GM10847 (cell line): ENCODE results near the gene SLC39A9.

Experiments used
- POLR2A ChIP-seq: IDR thresholded peaks from 2 replicates; pipeline ENCODE4 v1.6.1; 2011; ENCODE audit not compliant: insufficient read length; ENCODE audit errors: extremely low read depth

Gene SLC39A9, protein sequence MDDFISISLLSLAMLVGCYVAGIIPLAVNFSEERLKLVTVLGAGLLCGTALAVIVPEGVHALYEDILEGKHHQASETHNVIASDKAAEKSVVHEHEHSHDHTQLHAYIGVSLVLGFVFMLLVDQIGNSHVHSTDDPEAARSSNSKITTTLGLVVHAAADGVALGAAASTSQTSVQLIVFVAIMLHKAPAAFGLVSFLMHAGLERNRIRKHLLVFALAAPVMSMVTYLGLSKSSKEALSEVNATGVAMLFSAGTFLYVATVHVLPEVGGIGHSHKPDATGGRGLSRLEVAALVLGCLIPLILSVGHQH

DNA sequence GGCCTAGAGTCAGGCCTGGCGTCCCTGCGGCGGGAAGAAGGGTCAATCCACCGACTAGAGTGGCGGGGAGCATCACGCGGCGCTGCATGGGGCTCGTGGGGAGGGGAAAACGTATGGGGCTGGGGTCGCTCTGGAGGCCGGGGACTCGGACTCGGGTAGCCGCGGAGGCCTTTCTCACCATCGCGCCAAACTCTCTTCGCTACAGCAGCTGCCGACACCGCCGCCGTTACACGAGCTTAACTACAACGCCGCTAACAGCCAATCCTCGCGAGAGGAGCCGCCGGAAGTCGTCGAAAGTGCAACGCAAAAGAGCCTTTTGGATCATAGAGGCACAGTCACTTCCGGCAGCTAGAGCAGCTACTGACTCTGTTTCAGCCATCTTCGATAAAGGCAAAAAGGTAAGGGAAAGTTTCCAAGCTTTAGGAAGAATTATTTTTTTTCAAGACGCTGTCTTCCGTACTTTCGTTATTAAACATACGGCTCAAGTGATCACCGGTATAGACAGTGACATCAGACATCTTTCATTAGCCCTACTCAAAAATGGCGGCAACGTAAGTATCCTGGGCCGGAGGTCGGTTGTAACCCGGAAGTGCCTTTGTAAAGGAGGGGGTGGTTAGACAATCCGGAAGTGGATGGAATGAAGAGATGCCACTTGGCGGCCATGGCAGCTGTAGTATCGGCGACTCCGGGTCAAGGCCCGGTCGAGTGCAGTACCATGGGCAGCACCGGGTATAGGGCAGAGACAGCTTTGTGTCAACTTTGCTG, at the start of gene SLC39A9, which contains the start of gene ERH:
SLC39A9 (plus strand) TSS at position 640 of the 765 bp plus-strand sequence. CDS start 678 bp downstream, outside the sequence.
ERH (minus strand) TSS at position 247 of the 765 bp plus-strand sequence; CDS start at position 181, 66 bp downstream.
- TF ChIP-seq POLR2A: peak; percentile 81

DNA sequence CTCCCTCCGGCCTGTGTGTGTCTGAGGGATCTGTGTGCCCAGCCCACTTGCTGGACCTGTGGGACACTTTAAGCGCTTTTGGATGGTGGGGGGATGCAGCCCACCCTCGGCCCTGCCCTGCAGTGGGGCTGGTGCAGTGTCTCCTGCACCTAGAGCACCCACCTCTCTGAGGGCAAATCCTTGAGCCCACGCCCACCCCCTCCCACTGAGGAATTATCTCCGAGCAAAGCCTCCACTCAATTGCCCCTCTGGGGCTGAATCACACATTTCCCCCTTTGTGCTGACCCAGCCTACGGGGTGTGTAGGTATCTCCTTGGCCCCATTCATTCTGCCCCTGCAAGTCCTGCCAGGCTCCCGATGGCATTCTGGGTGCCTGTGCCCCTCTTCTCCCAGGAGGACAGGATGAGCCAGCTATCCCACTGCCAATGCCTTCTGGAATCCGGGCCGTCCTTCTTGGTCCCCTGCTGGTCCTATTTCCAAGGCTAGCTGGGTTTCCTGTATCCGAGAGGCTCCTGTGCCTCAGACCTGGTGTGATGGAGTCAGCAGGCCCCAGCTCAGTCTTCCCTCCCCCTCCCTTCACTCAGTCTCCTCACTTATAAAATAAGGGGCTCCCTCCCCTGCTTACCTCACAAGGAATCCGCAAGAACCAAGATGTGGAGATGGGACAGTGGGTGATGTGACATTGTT, 49.3 kb upstream of the SLC39A9 start:
- TF ChIP-seq POLR2A: no peak

DNA sequence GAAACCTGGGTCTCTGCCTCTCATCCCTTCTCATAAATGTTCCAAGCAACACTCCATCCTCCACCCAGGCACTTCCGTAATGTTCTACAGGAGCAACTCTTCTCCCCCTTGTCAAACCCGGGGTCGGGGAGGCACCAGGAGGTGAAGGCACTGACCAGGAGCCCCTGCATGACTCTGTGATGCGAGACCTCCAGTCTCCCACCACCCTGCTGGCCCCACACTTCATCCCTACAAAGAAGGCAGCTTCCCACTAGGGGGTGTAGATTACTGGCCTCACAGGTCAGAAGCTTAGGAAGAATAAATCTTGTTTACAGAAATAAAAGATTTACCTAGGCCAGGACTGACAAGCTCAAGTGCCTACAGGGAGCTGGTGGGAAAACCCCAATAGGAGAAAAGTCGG, 47.6 kb upstream of the SLC39A9 start:
- TF ChIP-seq POLR2A: no peak

DNA sequence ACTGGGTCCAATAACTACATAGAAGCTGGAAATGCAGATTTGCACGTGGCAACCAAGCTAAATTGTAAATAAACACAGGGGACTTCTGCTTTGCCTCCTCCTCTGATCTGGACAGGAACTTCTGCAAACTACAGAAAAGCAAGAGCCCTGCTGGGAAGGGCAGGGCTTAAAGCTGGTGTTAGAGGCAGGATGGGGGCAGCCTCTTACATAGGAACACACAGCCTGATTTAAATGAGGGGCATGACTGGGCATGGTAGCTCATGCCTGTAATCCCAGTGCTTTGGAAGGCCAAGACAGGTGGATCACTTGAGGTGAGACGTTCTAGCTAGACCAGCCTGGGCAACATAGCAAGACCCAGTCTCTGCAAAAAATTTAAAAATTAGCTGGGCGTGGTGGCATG, 47.1 kb upstream of the SLC39A9 start:
- TF ChIP-seq POLR2A: no peak

DNA sequence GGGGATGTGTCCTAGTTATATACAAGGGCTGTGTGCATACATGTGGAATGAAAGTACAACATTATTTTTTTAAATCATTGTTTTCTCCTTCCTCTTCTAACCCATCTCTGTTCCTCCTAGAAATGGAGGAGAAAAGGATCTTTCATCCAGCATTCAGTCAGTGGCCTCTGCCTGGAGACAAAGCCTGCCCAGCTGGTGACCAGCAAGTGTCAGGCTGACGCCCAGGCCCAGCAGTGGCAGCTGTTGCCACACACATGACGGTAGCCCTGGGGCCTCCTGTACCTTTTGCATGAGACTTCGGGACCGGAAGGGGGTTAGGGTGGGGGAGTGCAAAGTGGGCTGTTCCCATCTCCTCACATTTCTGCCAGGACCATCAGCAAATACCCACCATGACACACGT, 46.6 kb upstream of the SLC39A9 start:
- no peak for TF ChIP-seq POLR2A

DNA sequence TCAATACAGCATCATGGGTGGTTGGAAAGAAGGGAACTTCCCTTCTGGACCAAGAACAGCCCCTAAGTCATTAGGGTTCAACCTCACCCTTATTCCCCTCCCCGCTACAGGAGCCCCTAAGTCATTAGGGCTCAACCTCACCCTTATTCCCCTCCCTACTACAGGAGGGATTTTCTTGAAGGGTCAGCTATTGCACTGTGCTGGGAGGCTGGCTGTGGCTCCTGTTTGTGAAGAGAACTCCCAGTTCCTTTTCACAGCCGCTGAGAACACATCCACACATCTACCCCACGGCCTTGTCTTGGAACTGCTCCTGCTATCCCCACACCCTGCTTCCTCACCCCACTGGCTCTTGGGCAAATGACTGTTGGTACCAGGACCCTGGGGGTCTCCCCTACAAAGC, 45.3 kb upstream of the SLC39A9 start:
- no peak for TF ChIP-seq POLR2A

DNA sequence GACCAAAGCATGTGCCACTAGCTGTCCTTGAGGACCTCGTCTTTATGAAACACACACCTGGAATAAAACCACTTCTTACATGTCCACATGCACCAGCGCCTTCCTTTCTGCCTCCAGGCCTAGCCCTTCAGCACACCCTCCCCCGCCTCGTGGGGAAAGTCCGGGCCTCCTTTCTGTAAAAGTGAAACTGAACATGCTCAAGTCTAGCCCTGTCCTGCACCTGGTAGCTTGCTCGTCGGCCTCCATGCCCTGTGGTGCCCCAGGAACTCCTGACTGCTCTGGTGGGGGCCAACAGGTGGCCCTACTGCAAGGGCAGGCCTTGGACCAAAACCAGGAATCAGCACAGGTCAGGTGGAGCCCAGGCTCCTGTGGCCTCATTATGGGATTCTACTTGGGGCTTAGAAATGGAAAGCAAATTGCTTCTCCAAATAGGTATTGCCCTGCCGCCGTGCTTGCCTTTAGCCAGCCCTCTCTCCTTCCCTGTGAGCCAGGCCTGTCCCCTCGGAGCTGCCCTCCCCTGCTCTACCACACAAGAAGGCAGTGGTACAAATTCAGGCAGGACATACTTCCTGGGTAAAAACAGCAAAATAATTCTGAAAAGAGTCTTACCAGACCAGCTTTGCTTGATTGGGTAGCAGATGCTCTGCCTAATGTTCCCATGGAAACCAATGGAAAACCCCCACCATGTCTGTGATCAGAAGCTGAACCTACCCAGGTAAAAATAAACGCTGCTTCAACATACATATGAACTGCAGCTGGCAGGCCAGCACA, 43.9 kb upstream of the SLC39A9 start:
- peak; percentile 22 for TF ChIP-seq POLR2A

DNA sequence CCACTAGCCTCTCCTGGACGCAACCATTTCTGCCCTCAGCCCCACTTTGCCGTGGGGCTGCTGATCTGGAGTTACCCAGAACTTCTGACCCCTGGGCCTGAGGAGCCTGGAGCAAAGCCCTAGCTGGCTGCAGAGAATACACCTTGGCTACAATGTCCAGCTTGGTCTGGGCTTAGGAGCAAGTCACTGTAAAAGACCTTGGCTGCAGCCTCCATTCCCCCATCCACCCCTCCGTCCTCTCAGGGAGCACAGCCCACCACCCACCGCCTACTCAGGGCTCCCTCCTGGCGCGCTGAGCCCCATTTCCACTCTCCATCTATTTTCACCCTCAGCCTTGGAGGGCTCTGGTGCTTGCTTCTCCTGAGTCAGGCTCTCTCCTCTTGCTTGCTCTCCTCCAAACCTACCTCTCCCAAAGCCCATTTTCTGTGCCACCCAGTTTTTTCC, 43.3 kb upstream of the SLC39A9 start:
- no peak for TF ChIP-seq POLR2A

DNA sequence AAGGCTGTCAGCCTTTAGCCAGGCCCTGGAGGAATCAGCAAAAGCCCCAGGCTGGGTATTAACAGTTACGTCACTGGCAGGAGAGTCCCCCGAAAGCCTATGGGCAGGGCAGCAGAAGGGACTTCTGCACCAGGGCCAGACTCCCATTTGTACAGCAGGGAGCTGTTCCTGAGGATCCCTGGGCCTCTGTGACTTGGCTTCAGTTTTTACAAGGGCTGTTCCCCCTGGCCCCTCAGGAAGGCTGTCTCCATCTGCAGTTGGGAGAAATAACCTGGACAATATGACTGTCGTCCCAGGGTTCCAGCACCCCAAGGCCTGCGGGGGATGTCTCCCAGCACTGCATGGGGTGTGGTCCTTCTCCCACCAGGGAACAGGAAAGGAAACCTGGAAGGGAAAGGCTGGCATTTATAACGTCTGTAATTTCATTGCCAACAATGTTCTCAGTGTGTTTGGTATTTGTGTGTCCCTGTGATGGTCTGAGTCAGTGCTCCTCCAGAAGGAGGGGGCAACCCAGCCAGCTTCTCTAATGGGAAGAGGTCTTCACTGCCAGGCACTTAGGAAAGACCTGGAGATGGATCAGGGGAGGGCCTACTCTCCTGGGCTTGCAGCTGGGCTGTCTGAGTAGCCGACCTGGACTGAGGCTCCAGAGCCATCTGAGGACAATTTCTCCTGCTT, 42.7 kb upstream of the SLC39A9 start:
- no peak for TF ChIP-seq POLR2A

DNA sequence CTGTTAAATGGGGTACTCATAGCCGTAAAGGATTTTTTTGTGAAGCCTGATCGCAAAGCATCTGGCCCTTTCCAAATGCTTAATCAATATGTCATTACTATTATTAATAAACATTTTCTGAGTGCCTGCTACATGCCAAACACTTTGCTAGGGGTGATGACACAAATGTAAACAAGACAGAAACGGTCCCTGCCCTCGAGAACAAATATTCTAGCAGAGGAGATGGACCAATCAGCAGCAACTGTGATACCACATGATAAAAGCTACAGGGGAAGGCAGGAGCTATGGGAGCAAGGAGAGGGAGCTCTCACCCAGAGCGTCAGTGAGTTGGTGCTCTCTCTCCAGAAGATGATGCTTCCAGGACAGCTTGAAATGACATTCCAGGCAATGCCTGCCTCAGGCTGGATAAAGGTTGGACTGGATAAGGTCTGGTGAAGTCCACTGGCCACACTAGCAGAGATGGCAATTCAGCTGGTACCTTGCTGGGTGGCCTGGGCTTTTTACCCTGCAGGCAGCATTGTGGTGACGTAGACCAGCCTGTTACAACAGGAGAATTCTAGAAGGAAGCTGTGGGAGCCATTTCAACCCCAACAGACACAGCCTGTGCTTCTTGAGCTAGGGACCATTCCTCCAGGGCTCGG, 41.5 kb upstream of the SLC39A9 start:
- TF ChIP-seq POLR2A: no peak

DNA sequence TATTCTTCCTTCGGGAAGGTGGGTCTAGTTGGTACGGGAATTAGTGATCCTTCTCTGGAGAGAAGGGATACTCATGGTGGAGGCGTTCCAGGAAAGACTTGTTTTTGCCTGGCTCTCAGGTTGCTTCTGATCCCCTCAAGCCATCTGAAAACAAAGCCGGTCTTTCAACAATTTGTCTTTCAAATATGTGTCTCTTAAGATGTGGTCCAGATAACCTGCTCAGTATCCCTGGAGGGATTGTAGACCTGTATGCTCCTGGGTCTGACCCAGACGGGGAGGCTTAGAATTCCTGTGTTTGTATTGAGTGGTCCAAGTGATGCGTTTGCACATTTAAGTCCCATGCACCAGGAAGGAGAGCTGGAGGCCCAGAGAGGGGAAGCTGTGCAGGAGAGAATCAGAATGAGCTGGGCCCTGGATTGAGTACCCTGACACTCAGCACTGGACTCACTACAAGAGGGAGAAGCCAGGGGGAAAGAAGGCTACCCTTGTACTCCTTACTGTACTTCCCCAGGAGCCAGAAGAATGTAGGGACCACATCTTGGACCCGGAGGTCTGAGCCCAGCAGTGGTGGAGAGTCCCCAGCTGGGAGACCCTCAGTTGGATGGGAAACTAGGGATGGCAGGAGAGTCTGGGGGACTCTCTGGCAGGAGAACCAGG, 40.8 kb upstream of the SLC39A9 start:
- no peak for TF ChIP-seq POLR2A

DNA sequence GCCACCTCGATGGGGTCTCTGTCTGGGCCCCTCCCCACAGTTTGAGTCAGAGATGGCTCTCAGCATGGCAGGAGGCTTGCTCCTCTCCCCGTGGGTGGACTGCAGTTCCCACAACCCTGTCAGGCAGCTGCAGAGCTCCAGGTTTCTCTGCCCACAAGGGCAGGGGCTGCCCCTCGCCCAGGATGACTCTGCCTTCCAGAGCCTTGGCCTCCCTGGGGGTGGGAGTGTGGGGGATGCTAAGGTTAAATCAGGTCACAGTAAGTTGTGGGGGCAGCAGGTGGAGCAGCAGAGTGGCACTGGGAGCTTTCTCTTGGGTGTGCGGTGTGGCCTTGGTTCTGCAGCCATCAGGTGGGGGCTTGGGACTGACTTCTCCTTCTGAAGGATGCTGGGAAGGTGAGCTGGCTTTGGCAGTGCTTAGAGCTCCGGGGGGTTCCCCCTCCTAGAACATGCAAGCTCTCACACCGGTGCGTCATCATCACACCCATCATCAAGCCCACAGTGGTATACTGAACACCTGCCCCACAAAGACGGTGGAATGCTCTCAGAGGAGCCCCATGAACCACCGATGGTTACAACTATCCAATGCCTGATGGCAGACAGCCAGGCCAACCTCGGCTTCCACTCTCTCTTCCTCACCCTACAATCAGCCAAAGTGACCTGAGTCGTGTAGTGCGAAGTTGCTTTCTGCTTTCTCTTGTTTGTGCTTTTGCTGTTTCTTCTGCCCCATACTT, 40.1 kb upstream of the SLC39A9 start:
- no peak for TF ChIP-seq POLR2A

DNA sequence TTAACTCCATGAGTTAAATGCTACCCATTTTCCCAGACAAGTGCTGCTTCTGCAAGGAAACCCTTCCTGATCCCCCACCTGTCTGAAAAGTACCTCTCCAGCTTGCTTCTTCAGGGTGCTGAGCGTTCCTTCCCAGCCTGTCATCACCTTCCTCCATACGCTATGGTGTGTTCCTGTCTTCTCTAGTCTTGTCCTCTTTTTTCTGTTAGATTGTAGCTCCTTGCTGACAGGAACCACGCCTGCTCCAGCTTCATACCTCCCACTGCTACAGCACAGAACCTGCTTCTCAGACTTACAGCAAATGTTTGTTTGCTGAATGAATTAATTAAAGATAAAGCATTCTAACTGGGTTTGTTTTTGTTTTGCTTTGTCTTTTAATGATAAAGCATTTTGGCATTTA, 39.5 kb upstream of the SLC39A9 start:
- no peak for TF ChIP-seq POLR2A

DNA sequence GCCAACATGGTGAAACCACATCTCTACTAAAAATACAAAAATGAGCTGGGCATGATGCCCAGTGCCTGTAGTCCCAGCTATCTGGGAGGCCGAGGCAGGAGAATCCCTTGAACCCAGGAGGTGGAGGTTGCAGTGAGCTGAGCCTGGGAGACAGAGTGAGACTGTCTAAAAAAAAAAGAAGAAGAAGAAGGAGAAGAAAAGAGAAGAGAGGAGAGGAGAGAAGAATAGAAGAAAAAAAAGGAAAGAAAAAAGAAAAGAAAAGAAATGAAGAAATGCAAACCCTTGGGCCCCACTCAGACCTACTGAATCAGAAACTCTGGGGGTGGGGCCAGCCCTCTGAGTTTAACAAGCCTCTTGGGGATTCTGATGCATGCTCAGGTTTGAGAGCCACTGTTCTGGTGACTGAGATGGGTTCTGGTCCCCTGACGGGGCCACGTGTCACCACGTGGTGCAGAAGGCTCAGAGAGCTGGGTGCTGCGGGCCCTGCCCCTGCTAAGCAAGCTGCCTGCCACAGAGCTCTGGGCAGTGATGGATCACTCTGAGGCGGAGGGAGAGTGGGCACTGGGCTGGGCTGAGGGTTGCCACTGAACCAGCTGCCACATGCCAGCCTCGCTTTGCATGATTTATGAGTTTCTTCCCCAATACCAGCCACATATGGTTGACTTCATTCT, 37.9 kb upstream of the SLC39A9 start:
- no peak for TF ChIP-seq POLR2A
